ENCODE data around the gene LRP8.

DNA sequence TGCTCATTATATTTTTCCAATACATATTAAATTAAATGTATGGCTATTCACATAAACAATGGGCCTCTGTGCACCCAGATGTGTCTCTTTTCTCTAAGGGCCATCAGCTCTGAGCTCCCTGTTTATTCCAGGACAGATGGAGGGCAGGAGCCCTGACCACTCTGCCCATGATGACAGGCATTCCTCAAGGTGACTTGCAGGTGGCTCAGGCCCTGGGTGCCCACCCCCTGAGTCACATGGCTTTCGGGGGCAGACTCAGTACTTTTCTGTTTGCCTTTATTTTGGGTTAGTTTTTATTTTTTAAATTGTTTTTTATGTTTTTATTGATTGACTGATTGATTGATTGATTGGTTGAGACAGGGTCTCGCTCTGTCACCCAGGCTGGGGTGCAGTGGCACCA lies 6.4 kb upstream of the LRP8 start:
- TF ChIP-seq, protein P1, sequence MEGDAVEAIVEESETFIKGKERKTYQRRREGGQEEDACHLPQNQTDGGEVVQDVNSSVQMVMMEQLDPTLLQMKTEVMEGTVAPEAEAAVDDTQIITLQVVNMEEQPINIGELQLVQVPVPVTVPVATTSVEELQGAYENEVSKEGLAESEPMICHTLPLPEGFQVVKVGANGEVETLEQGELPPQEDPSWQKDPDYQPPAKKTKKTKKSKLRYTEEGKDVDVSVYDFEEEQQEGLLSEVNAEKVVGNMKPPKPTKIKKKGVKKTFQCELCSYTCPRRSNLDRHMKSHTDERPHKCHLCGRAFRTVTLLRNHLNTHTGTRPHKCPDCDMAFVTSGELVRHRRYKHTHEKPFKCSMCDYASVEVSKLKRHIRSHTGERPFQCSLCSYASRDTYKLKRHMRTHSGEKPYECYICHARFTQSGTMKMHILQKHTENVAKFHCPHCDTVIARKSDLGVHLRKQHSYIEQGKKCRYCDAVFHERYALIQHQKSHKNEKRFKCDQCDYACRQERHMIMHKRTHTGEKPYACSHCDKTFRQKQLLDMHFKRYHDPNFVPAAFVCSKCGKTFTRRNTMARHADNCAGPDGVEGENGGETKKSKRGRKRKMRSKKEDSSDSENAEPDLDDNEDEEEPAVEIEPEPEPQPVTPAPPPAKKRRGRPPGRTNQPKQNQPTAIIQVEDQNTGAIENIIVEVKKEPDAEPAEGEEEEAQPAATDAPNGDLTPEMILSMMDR (IDR thresholded peaks at IDR 0.05; ENCODE audit: low read depth, low read length) = no peak
- TF ChIP-seq EZH2phosphoT487 (IDR thresholded peaks at IDR 0.05; ENCODE audit: low read depth) = no peak
